Mucosa of descending colon (tissue), 3 donors: ENCODE data around the gene MBIP. TPM values are rescaled to one million over a fixed set of nuclear protein-coding genes. Genes with fewer than 3 reads are reported as not detected.
A peak's percentile ranks its signal among the peaks of the same experiment; 100 is the strongest.

ENCODE experiments used
- ATAC-seq: fragments of 200-7000 bp; cut with Tn5 transposase; one replicate; pipeline ENCODE4 v1.9.1; 2020; ENCODE audit warnings: mild to moderate bottlenecking, moderate library complexity
- DNase-seq, 3 donors: peaks; one replicate each; pipeline ENCODE4 v3.0.0-alpha.2; 2020
- H3K36me3 ChIP-seq: fragments of 200-600 bp; one replicate; pipeline ENCODE4 v1.8.0; 2021; ENCODE audit warnings: low read depth, mild to moderate bottlenecking
- H3K4me1 ChIP-seq: fragments of 200-600 bp; one replicate; pipeline ENCODE4 v1.8.0; 2021; ENCODE audit warnings: low read depth, mild to moderate bottlenecking
- H3K4me3 ChIP-seq: fragments of 200-600 bp; one replicate; pipeline ENCODE4 v1.8.0; 2021; ENCODE audit warnings: mild to moderate bottlenecking
- H3K9me3 ChIP-seq: fragments of 200-600 bp; one replicate; pipeline ENCODE4 v1.8.0; 2021; ENCODE audit warnings: mild to moderate bottlenecking
- intact Hi-C, 2 donors: fragments of 100-400 bp; cut with DNase I in 1 of 2; cut with micrococcal nuclease in 1 of 2; formaldehyde crosslinking; loops; one replicate each; pipeline versions ENCODE4 v1.11.0 to v1.11.1; 2022; cut with DNase I, micrococcal nuclease
- total RNA-seq, 3 donors: library from RNA; stranded (reverse); fragmentation: NEBNext Ultra II Directional in 2 of 3; extraction: Animal tissue kit (Norgen Biotek cat#: 25700) in 2 of 3; gene quantifications; one replicate each; pipeline versions ENCODE4 v1.2.1 to v1.2.4, GENCODE V29; 2021 to 2023
- TF ChIP-seq, protein P1 (sequence below): fragments of 200-600 bp; IDR thresholded peaks from one replicate; pipeline ENCODE4 v1.8.0; 2022; ENCODE audit warnings: antibody characterized with exemption, mild to moderate bottlenecking
- donor health status: DM: no; HTN: no; CAD: no; lungs with moderate emphysema.
- donor health status: DM: no; HTN: no; CAD: no.
- donor health status: DM: no; HTN: yes; CAD: no.

Gene MBIP
- total RNA-seq, 3 donors from 2014 or later, result 20.6 to 22.6 (median 21.4) TPM

DNA sequence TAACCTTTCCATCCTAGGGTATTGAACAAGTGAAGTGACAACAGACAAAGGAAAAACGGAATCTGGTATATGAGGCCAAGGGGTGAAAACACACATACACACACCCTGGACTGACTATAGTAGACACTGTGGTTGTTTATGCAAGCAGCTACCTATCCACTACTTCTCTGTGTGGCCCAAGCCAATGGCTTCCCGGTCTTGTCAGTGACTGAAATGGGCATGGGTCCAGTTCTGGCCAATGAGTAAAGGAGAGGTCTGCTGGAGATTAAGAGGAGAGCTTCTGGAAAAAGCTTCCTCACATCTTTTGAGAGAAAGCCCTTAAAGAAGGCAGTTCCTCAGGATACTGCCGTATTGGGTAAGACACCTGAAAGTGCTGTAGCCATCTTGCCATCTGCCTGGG lies 19.3 kb downstream of the MBIP start:
- ATAC-seq (no peak), DNase-seq (no peak)
- TF ChIP-seq, protein P1, sequence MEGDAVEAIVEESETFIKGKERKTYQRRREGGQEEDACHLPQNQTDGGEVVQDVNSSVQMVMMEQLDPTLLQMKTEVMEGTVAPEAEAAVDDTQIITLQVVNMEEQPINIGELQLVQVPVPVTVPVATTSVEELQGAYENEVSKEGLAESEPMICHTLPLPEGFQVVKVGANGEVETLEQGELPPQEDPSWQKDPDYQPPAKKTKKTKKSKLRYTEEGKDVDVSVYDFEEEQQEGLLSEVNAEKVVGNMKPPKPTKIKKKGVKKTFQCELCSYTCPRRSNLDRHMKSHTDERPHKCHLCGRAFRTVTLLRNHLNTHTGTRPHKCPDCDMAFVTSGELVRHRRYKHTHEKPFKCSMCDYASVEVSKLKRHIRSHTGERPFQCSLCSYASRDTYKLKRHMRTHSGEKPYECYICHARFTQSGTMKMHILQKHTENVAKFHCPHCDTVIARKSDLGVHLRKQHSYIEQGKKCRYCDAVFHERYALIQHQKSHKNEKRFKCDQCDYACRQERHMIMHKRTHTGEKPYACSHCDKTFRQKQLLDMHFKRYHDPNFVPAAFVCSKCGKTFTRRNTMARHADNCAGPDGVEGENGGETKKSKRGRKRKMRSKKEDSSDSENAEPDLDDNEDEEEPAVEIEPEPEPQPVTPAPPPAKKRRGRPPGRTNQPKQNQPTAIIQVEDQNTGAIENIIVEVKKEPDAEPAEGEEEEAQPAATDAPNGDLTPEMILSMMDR, result no peak
- H3K36me3 ChIP-seq, result no peaks in the 10 kb centered on the region
- no peaks in the 10 kb centered on the region for H3K4me1 ChIP-seq
- no peak overlapping the region for H3K4me3 ChIP-seq
- intact Hi-C loops, result no loop called here
- no peaks in the 10 kb centered on the region for H3K9me3 ChIP-seq

DNA sequence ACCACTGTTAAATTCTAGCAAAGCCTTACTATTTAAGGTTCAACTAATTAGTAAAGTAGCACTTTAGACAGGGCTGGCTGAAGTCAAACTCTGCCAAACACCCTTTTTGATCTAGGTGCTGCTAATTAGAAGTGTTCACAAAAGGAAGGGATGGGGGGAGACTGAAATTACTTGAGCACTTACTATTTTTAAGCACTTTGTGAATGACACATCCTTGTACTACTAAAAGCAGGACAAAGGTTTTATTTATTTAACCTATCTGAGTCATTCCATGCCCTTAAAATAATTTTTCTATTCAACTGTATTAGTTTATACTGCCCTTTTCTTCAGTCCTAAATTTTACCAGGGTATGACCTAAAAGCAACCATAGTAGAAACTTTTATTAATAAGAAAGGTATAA lies 20.1 kb downstream of the MBIP start:
- intact Hi-C loops, result no loop called here
- Histone ChIP-seq H3K4me3 (no peak overlapping the region), H3K36me3 (no peaks in the 10 kb centered on the region), H3K9me3 (no peaks in the 10 kb centered on the region), H3K4me1 (no peaks in the 10 kb centered on the region)
- DNase-seq (no peak), ATAC-seq (no peak)
- TF ChIP-seq, protein P1, result no peak

DNA sequence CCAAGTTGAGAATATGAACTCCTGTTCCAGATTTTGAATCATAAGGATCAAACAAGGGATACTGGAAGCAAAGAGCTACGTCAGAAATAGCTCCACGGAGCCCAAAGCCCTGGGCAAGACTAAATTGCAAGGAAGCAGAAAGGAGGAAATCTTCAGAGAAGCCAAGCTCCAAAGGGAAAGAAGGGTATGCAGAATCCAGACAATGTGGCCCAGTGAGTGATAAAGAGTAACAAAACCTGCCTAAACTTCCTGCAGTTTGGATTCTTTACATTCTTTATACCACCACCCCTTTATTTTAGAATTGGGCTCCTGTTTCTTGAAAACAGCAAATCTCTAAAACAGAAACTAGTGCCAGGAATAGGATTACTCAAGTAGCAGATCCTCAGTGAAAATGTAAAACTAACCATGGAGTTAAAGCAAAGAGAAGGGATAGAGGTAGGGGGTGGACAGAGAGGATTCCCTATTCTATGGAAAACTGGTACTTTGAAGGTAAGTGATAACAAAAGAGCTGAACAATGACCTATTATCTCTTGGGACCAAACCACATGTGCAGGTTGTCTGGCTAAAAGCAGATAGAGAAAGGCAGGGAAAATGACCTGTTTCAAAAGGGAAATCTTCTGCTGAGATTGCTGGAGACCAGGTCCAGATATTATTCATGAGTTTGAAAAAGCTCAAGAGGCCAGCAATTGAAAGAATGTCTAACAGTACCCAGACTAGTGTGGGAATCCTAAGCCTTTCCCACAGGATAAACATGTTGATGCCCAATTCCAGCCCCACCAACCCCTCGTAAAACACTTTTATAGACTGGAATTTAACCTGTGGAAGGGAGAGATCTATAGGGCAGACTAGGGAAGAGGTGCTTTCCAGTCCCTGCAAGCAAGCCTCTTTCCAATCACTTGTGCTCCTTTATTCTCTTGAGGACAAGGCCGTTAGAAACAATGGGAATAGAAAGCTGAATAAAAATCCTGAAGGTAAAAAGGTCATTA lies 24.5 kb downstream of the MBIP start:
- peak in 1 of 3 donors; percentile 49 for DNase-seq
- Histone ChIP-seq H3K4me3 (no peak overlapping the region), H3K36me3 (no peaks in the 10 kb centered on the region), H3K4me1 (no peaks in the 10 kb centered on the region), H3K9me3 (no peaks in the 10 kb centered on the region)
- intact Hi-C loops, result no loop called here
- ATAC-seq, result peak; percentile 96
- TF ChIP-seq, protein P1, result no peak

DNA sequence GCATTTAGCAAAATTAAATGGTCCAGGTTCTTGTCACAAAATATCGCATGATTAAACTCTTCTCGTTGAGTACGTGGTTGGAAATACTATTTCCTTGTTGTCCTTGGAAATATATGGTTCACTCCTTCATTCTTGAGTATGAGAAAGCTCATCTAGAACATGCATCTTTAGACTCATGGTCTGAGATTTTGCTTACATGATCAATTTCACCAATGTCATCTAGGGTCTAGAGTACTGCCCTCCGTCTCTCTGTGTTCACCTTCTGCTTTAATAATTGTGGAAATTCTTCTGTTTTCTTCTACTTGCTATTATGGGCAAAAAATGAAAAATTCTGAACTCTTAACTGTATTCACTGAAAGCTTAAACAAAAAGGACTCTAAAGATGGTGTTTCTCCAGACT lies 25.9 kb downstream of the MBIP start:
- H3K4me1 ChIP-seq, result no peaks in the 10 kb centered on the region
- no peak for ATAC-seq
- no peaks in the 10 kb centered on the region for H3K36me3 ChIP-seq
- intact Hi-C loops, result no loop called here
- DNase-seq, result no peak
- no peaks in the 10 kb centered on the region for H3K9me3 ChIP-seq
- no peak overlapping the region for H3K4me3 ChIP-seq
- TF ChIP-seq, protein P1, result no peak

DNA sequence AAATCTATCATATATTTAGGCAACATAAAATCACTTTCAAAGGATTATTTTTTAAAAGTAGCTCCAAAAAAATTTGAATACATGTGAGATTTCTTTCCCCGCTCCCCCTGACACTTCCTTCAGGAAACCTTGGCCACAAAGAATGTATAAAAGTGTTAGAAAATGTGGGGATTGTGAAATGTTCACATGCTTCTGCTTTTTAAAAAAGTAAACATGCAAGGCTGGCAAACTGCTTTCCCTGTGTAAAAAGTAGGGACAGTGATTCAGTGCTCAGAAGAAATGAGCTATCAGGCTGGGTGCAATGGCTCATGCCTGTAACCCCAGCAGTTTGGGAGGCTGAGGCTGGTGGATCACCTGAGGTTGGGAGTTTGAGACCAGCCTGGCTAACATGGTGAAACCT lies 26.6 kb downstream of the MBIP start:
- ATAC-seq (no peak), DNase-seq (no peak)
- intact Hi-C loops, result no loop called here
- TF ChIP-seq, protein P1, result no peak
- no peaks in the 10 kb centered on the region for H3K4me1 ChIP-seq
- H3K36me3 ChIP-seq, result no peaks in the 10 kb centered on the region
- no peak overlapping the region for H3K4me3 ChIP-seq
- H3K9me3 ChIP-seq, result no peaks in the 10 kb centered on the region
